ENCODE results near the gene HLA-F. TPM values are rescaled to one million over a fixed set of nuclear protein-coding genes. Genes with fewer than 3 reads are reported as not detected.

The HLA-F gene
- total RNA-seq, 1 donor from 2014 or later = 33.3 TPM

DNA sequence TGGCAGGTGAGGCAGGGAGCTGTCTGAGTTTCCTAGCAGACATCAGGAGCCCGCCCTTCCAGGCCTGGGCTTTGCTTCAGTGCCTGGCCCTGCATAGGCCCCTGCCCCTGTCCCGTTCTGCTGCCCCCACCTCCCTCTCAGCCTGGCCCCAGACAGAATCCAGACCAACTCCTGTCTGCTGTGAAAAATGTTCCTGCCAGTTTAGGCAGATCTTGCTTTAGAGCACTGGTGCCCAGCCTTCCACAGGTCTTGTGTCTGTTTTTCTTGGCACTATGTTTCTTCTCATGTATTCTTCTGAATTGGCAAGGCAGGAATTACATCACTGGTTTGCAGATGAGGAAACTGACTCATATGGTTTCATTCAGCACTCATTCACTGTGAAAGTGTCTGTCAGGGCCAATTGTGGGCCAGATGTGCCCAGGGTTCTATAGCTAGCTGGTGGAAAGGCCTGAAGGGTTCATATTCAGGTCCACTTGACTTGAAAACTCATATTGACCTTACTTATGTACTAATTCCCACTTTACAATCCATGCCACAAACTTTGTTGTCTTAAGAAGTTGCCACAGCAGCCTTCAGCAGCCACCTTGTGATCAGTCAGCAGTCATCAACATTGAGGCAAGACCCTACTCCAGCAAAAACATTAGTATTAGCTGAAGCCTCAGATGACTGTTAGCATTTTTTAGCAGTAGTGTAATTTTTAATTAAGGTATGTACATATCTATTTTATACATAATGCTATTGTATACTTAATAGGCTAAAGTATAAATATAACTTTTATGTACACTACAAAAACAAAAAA lies 40.5 kb downstream of the HLA-F start:
- DNase-seq = no peak

DNA sequence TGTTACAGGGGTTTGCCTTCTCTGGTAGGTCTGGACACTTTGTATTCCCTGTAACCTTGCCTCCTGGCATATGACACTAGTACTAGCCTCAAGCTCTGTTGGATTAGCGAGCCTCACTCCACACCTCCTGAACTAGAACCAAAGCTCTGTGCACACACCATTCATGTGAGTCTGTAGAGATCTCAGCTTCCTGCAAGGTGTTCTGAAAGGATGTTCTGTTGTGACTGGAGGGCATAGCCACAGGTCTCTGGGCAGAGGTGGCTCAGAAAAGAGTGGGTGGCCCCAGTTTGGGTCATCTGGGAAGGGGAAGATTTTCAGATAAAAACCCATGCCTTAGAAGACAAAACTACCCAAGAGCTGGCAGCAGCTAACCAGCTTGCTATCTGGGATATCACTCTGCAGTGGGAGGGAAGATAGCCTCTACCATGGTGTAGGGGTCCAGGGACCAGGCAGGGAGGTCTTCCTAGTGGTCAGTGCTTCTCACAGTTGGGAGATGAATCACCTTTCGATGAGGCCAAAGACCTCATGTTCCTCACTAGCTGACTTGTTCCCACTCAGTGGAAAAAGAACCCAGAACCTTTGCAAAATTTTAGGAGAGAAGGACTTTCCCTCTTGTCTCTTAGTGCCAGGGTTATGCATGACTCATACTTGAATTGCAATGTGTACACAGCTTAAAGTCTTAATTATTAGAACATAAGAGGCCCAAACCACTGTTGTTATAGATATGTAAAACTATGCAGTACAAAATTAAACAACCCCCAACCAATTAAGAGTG lies 41.4 kb downstream of the HLA-F start:
- DNase-seq = no peak

DNA sequence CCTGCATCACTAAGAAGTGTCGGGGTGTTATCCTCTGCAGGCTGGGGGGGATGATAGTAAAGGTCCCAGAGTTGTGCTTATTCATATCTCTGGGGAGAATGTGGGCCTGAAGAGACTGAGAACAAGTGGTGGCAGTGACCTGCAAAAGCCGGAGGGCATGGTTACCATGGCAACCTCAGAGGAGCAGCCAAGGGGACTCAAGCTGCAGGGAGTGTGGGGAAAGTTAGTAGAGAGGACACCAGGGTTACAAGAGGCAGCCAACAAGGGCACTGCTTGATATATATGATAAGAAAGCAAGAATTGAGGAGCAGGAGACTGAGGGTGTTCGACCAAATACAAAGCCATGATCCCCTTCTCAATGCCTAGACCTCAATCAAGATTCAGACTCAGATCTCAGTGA lies 46.1 kb downstream of the HLA-F start:
- no peak for DNase-seq

DNA sequence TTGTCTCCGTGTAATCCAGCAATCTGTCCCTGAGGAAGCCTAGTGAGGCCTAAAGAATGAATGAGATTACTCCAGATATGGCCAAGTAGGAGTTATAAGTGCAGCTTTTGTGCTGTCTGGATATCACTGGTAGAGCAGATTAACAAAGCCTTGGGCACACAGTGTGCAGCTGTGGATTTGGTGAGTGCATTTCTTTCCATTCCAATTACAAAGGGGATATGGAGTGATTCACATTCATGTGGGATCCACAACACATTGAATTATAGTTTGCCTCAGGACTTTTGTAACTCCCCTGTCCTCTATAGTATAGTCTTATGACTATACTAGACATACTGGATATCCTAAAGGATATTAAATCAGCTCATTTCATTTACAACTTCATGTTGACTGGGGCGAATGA lies 47.1 kb downstream of the HLA-F start:
- no peak for DNase-seq

DNA sequence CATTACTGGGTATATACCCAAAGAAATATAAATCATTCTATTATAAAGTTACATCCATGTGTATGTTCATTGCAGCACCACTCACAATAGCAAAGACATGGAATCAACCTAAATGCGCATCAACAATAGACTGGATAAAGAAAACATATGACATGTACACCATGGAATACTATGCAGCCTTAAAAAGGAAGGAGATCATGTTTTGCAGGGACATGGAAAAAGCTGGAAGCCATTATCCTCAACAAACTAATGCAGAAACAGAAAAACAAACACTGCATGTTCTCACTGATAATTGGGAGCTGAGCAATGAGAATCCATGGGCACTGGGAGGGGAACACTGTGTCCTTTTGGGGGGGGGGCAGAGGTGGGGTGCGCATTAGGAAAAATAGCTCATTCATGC lies 53.5 kb downstream of the HLA-F start:
- no peak for DNase-seq

Small RNAs within 50 kb of the gene (small RNA-seq; reads per million reads assigned to genes)
- gene AL645939.2 (ENCODE audit: low replicate concordance) (not detected), gene AL645939.3 (ENCODE audit: low replicate concordance) (not detected), gene AL645939.4 (ENCODE audit: low replicate concordance) (not detected), gene RF00019 (ENCODE audit: low replicate concordance) (not detected)

Other genes starting within 250 kb of the HLA-F start
- not detected for gene MAS1L, start 235.5 kb upstream of the HLA-F start, total RNA-seq
- gene UBD, start 163.7 kb upstream of the HLA-F start, total RNA-seq = not detected
- gene OR2H2, start 138.3 kb upstream of the HLA-F start, total RNA-seq = not detected
- 33.0 TPM for gene GABBR1, start 90.3 kb upstream of the HLA-F start, total RNA-seq
- not detected for gene MOG, start 66.3 kb upstream of the HLA-F start, total RNA-seq
- not detected for gene ZFP57, start 42.3 kb upstream of the HLA-F start, total RNA-seq
- not detected for gene HLA-G, start 104.4 kb downstream of the HLA-F start, total RNA-seq
- gene HLA-A, start 219.1 kb downstream of the HLA-F start, total RNA-seq = 134 TPM